Fibroblast of mammary gland (primary cell): Measurements from ENCODE around the gene FSCN2.

Experiments used
- DNase-seq: peaks from one replicate; pipeline ENCODE4 v3.0.0-alpha.2; 2010; ENCODE audit warnings: low read depth
- H3K4me3 ChIP-seq: 2 replicates; pipeline ENCODE4 v1.5.1; 2011; ENCODE audit warnings: low read depth, mild to moderate bottlenecking, low read length, moderate library complexity; ENCODE audit not compliant: control insufficient read depth
- CTCF ChIP-seq: conservative IDR thresholded peaks from 2 replicates; pipeline ENCODE4 v1.5.1; 2011; ENCODE audit warnings: low read depth, low read length, inconsistent platforms; ENCODE audit not compliant: control insufficient read depth, insufficient read depth

The FSCN2 gene

GRCh38 chr17:81569986-81570514 is 41.9 kb downstream of the FSCN2 start:
- no peak for DNase-seq
- TF ChIP-seq CTCF = no peak

DNA sequence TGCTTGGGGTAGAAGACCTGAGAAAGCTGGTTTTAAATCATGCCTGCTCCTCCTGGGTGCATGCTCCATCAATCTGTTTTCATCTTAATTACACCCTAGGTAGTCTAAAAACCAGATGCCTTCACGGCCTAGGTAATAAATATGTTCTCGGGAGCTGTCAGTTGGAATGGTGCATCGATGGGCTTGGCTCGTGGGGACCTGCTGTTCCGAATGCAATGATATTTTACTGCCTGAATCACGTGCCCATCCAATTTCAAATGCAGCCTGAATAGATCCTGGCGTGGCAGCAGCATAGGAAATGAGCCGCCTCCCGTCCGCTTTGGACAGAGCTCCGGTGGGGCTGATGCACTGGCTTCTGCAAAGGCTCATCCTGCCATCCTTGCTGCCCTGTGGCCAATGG is 42.8 kb downstream of the FSCN2 start:
- TF ChIP-seq CTCF = no peak
- DNase-seq = no peak
- H3K4me3 ChIP-seq = no peak overlapping the region

More at GRCh38 chr17:81569986-81570514, 41.9 kb downstream of the FSCN2 start:
- H3K4me3 ChIP-seq = no peak overlapping the region

GRCh38 chr17:81572563-81573168 is 44.5 kb downstream of the FSCN2 start:
- H3K4me3 ChIP-seq = no peak overlapping the region
- no peak for TF ChIP-seq CTCF
- no peak for DNase-seq

GRCh38 chr17:81573794-81574642 is 45.8 kb downstream of the FSCN2 start:
- no peak overlapping the region for H3K4me3 ChIP-seq
- no peak for DNase-seq
- no peak for TF ChIP-seq CTCF

DNA sequence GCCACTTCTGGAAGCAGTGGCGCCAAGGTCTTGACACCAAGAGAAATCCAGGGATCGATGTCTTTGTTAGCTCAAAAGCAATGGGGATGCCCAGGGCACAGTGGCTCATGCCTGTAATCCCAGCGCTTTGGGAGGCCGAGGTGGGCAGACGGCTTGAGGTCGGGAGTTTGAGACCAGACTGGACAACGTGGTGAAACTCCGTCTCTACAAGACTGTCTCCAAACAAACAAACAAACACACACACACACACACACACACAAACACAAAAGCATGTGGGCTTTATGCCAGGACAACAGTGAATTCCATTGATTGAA is 46.4 kb downstream of the FSCN2 start:
- H3K4me3 ChIP-seq = no peak overlapping the region
- no peak for TF ChIP-seq CTCF
- DNase-seq = no peak

- H3K4me3 ChIP-seq = no peak overlapping the region
- no peak for TF ChIP-seq CTCF
These were observed 47.7 kb downstream of the FSCN2 start for GRCh38 chr17:81575836-81576235.

More at GRCh38 chr17:81575836-81576235, 47.7 kb downstream of the FSCN2 start:
- DNase-seq = no peak
